HepG2 (cell line): ENCODE results near the gene PDGFRB. TPM values are rescaled to one million over a fixed set of nuclear protein-coding genes. Genes with fewer than 3 reads are reported as not detected.

Experiments
- ARID3A ChIP-seq: IDR thresholded peaks from 2 replicates; pipeline ENCODE4 v1.6.1; 2012; ENCODE audit warnings: low read depth, low read length, improper control_type of control experiment
- DNMT3B ChIP-seq: conservative IDR thresholded peaks from 2 replicates; pipeline ENCODE4 v1.6.1; 2016; ENCODE audit warnings: missing biosample characterization, control low read depth
- HMGA1 ChIP-seq: sonication (generic); formaldehyde crosslinking; conservative IDR thresholded peaks from 2 replicates; pipeline ENCODE4 v1.4.0; 2020; ENCODE audit warnings: missing genetic modification reagents
- HNRNPH1 ChIP-seq: fragments of 200-400 bp; formaldehyde crosslinking; optimal IDR thresholded peaks from 2 replicates; pipeline ENCODE3; 2017; ENCODE audit warnings: mild to moderate bottlenecking, low read depth, low read length
- MIER3 ChIP-seq: IDR thresholded peaks from 2 replicates; pipeline ENCODE4 v1.6.1; 2016; ENCODE audit warnings: missing compliant biosample characterization, borderline replicate concordance
- MYPOP ChIP-seq: sonication (generic); formaldehyde crosslinking; IDR thresholded peaks from 2 replicates; pipeline ENCODE4 v1.8.1; 2023; ENCODE audit warnings: mild to moderate bottlenecking, moderate library complexity, missing genetic modification reagents
- PITX1 ChIP-seq: sonication (generic); formaldehyde crosslinking; IDR thresholded peaks from 2 replicates; pipeline ENCODE4 v1.5.1; 2020; ENCODE audit warnings: mild to moderate bottlenecking, missing genetic modification reagents
- PLRG1 ChIP-seq: fragments of 450-650 bp; conservative IDR thresholded peaks from 2 replicates; pipeline ENCODE4 v1.6.1; 2016
- PLSCR1 ChIP-seq: sonication (generic); formaldehyde crosslinking; IDR thresholded peaks from 2 replicates; pipeline ENCODE4 v1.5.0; 2020; ENCODE audit warnings: missing genetic modification reagents, mild to moderate bottlenecking, borderline replicate concordance
- PTBP1 ChIP-seq: fragments of 200-400 bp; formaldehyde crosslinking; IDR thresholded peaks from 2 replicates; pipeline ENCODE4 v1.6.1; 2018; ENCODE audit warnings: low read length, low read depth; ENCODE audit not compliant: poor library complexity, severe bottlenecking
- STAT5B ChIP-seq: sonication (generic); formaldehyde crosslinking; IDR thresholded peaks from 2 replicates; pipeline ENCODE4 v1.4.0; 2020; ENCODE audit warnings: missing genetic modification reagents
- TAF1 ChIP-seq: sonication (generic); formaldehyde crosslinking; IDR thresholded peaks from 2 replicates; pipeline ENCODE4 v1.4.0; 2020; ENCODE audit warnings: missing genetic modification reagents
- TGIF2 ChIP-seq: IDR thresholded peaks from 2 replicates; pipeline ENCODE4 v1.6.1; 2016; ENCODE audit warnings: control low read depth, missing compliant biosample characterization
- THAP7 ChIP-seq: sonication (generic); formaldehyde crosslinking; IDR thresholded peaks from 2 replicates; pipeline ENCODE4 v1.8.1; 2023; ENCODE audit warnings: mild to moderate bottlenecking, missing genetic modification reagents
- ZNF280D ChIP-seq: sonication (generic); formaldehyde crosslinking; IDR thresholded peaks from 2 replicates; pipeline ENCODE4 v1.5.1; 2020; ENCODE audit warnings: mild to moderate bottlenecking, missing genetic modification reagents
- ZNF430 ChIP-seq: sonication (generic); formaldehyde crosslinking; IDR thresholded peaks from 2 replicates; pipeline ENCODE4 v1.9.0; 2021; ENCODE audit warnings: mild to moderate bottlenecking, missing genetic modification reagents
- ZNF670 ChIP-seq: sonication (generic); formaldehyde crosslinking; IDR thresholded peaks from 2 replicates; pipeline ENCODE4 v1.8.0; 2022; ENCODE audit warnings: mild to moderate bottlenecking, missing genetic modification reagents, borderline replicate concordance
- ZNF784 ChIP-seq: sonication (generic); formaldehyde crosslinking; IDR thresholded peaks from 2 replicates; pipeline ENCODE4 v1.5.1; 2020; ENCODE audit warnings: missing genetic modification reagents, mild to moderate bottlenecking, borderline replicate concordance
- polyA plus RNA-seq, 8 experiments: library from polyadenylated mRNA; depleted of rRNA in 3 of 8; stranded (reverse) in 7 of 8; unstranded in 1 of 8; fragments of >200 nt; fragmentation: Illumina TruSeq in 4 of 8; extraction: Trizol in 4 of 8; gene quantifications; 2 replicates each; pipeline versions ENCODE4 v1.2.1 to v1.2.3, GENCODE V29; 2011 to 2016; ENCODE audit warnings: low read depth in 4 of 8, missing spikeins in 1 of 8, mixed read lengths in 1 of 8; ENCODE audit not compliant: insufficient read depth in 1 of 8
- total RNA-seq, 5 experiments: library from RNA; depleted of rRNA; stranded (reverse); fragments of >200 nt; fragmentation: Illumina TruSeq; extraction: Trizol; gene quantifications; 2 replicates each; pipeline ENCODE4 v1.2.3, GENCODE V29; 2016; ENCODE audit warnings: low read depth in 1 of 5

PDGFRB gene
- total and polyA plus RNA-seq, 2 of the 13 experiments (the other 11 are each of a cell fraction or from before 2014, with no cell fraction given), result 4.0 to 21.0 TPM

- TF ChIP-seq ZNF280D (CRISPR knock-in tag), result 0 out of 2 replicates have a peak, but pooled peaks have one; percentile 55
- peak; percentile 26 for TF ChIP-seq THAP7 (CRISPR knock-in tag)
- no peak for TF ChIP-seq HMGA1 (CRISPR knock-in tag)
- TF ChIP-seq ZNF430 (CRISPR knock-in tag), result peak; percentile 84; the same call in 1 of the 2 replicates
- 0 out of 2 replicates have a peak, but pooled peaks have one; percentile 11 for TF ChIP-seq STAT5B (CRISPR knock-in tag)
- peak; percentile 74 for TF ChIP-seq TGIF2 (CRISPR knock-in tag)
- TF ChIP-seq ZNF784 (CRISPR knock-in tag), result peak; percentile 61; the same call in 1 of the 2 replicates
- TF ChIP-seq PTBP1, result peak; percentile 96
- peak; percentile 94; the same call in 1 of the 2 replicates for TF ChIP-seq MIER3 (CRISPR knock-in tag)
- TF ChIP-seq HNRNPH1, result no peak
- TF ChIP-seq PITX1, result peak; percentile 82
- peak; percentile 28; the same call in 1 of the 2 replicates for TF ChIP-seq ARID3A
- TF ChIP-seq MYPOP (CRISPR knock-in tag), result peak; percentile 51; the same call in 1 of the 2 replicates
- TF ChIP-seq PLRG1, result no peak
- TF ChIP-seq TAF1 (CRISPR knock-in tag), result peak; percentile 80
- TF ChIP-seq ZNF670, result peak; percentile 40; the same call in 1 of the 2 replicates
- peak; percentile 49; the same call in 1 of the 2 replicates for TF ChIP-seq DNMT3B (CRISPR knock-in tag)
- no peak for TF ChIP-seq PLSCR1 (CRISPR knock-in tag)
These were observed 18.3 kb downstream of the PDGFRB start (continued) for GRCh38 chr5:150137168-150137957.
